Stimulated activated CD8-positive, alpha-beta memory T cell treated with anti-CD3 and anti-CD28 coated beads, Interleukin-7, amount 100 ng/mL, for 4 hours (primary cell): ENCODE measurements around the gene CNBD2.
A peak's percentile ranks its signal among the peaks of the same experiment; 100 is the strongest.
"Not testable (repeated sequence)": the region's sequence is repeated elsewhere in the genome, so short reads cannot be mapped to it uniquely, and the experiment has no call there.

Source experiments
- DNase-seq, 2 donors: peaks; one replicate each; pipeline ENCODE4 v3.0.0-alpha.2; 2020; ENCODE audit warnings: low read depth in 2 of 2

The CNBD2 gene

DNA sequence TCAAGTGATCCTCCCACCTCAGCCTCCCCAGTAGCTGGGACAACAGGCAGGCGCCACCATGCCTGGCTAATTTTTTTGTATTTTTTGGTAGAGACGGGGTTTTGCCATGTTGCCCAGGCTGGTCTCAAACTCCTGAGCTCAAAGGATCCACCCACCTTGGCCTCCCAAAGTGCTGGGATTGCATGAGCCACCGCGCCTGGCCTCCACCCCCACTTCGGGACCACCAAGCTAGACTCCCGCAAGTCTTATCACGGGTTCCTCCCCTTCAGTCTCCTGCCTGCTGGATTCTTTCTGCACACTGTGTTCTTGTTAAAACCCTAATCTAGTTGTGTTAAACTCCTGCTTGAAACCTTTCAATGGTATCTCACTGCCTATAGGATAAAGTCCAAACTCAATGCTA lies 57.7 kb downstream of the CNBD2 start:
- not testable (repeated sequence) for DNase-seq

DNA sequence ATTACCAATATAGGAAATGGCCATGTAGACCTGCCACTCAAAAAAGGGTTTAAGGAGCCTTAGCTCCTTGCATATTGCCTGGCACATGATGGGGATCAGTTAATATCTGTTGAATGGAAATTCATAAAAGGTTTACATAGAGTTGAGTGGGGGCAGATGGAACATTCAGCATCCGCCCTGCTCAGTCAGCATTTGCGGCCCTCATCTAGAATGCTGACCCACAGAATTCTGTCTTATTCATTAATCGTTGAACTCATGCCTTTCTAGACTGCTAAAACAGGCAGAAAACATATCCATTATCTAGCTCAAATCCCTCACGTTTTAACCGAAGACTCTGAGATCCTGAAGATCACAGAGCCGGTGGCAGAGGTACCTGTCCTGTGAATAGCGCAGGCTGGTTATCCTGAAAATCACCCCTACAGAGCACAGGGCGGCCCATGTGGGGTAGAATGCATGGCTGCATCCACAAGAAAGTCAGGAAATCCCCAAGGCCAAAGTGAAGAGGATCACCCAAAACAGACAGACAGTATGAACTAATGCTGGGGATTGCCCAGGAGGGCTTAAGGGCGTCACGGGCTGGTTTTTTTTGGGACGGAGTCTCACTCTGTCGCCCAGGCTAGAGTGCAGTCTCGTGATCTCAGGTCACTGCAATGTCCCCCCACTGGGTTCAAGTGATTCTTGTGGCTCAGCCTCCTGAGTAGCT lies 59.9 kb downstream of the CNBD2 start:
- DNase-seq, result no peak

- DNase-seq, result no peak
Measured at GRCh38 chr20:36030149-36030548, 61.8 kb downstream of the CNBD2 start.

- DNase-seq, result no peak
Measured at GRCh38 chr20:36031806-36032205, 63.4 kb downstream of the CNBD2 start.

- DNase-seq, result no peak
Measured at GRCh38 chr20:36034875-36035274, 66.5 kb downstream of the CNBD2 start.

DNA sequence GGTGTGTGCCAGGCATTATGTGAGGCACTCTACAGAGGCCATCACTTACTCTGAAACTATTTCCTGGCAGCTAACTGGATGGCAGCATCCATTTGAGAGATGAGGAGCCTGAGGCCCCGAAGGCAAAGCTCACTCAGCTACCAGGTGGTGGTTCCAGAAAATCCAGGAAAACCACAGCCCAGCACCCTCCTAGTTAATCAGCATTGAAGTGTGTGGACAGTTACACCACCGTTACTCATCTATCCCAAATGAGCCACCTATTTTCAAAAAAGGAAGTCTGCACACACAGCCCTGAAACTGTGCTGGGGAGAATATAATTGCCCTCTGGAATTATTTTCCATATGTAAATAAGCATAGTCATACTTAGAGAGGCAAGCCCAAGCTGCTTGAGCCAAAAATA lies 67.4 kb downstream of the CNBD2 start:
- no peak for DNase-seq

DNA sequence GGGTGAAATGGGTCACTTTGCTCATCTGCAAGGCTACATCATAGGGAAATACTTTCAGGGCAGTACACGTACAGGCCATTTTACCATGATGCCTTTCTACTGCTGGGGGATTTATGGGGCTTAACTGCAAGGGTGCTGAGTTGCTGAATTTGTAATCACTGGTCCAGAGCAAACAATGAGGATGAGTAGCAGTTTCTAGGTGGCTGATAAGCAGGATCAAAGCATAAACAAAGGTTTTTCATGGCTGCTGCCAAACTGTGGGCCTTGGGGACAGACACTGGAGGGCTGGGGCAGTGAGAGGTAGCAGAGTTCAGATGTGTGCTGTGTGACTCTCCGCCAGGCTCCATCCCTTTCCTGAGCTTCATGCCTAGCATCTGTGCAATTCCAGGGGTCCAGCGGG lies 68.3 kb downstream of the CNBD2 start:
- no peak for DNase-seq

DNA sequence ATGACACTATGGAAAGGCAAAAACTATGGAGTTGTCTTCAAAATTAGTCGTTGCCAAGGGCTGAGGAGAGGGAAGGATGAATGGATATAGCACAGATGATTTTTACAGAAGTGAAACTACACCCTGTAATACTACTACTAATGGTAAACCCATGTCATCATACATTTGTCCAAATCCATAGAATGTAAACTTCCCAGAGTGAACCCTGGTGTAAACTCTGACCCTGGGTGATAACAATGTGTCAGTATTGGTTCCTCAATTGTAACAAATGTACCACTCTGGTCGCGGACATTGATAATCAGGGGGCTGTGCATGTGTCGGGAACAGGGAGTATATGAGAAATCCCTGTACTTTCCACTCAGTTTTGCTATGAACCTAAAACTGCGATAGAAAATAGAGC lies 72.2 kb downstream of the CNBD2 start:
- DNase-seq, result no peak

- no peak for DNase-seq
Measured at GRCh38 chr20:36043441-36043840, 75.1 kb downstream of the CNBD2 start.

DNA sequence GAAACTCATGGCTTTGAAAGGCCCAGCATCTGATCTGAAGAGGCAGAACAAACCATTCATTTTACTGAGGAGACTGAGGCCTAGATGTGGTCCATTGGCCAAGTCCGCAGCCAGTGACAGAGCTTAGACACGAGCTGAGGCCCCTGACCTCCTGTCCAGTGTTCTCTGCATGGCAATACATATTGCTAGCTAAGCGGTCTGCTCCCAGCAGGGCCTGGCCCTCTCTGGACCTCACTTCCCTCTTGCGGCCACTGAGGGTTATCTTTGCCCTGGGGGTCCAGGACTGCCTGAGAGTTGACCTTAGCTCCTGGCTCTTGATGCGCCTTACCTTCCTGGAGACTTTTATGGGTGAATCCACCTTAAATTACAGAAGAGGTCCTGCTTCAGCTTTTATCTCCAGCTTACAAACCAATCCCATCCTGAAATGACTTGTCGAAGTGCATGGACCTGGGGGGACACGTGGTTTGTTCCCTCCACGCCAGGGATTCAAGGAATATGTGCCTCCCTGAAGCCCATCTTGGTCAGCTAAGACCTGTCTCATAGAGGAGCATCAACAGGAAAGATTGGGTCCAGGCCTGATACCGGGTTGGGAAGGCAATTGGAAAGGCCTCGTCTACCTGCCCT lies 75.6 kb downstream of the CNBD2 start:
- DNase-seq, result no peak

DNA sequence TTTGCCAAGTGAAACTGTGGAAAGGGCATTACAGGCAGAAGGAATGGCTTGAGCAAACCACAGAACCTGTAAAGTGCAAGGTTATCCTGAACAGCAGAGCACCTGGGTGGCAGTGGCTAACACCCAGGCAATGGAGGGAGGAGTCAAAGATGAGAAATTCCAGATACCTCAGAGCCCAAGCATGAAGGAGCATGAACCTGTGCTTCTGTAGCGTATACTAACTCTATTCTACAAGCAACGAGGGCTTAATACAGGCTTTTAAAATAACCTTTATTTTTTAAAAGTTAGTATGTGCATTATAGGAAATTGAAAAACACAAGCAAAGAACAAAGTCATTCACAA lies 77.0 kb downstream of the CNBD2 start:
- DNase-seq, result no peak

GRCh38 chr20:36046073-36046798 lies 77.8 kb downstream of the CNBD2 start:
- DNase-seq, result not testable (repeated sequence)

DNA sequence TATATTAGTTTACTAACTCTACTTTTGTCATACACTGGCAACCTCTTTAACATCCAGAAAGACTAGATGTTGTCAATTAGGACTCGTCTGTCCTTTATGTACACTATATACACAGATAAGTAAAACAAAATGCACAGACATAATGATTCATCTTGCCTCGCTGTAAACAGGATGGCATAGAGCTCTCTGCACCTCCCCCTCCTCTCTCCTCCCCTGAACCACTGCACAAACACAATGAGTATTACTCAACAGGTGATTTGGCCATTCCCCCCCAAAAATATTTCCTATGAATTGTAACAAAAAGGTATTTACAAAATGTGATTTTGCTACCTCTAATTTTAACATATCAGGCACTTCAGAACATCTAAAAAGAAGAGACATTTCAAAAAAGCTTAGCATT lies 81.0 kb downstream of the CNBD2 start:
- not testable (repeated sequence) for DNase-seq

- peak; percentile 86 to 87 for DNase-seq
Measured at GRCh38 chr20:36050436-36051317, 82.3 kb downstream of the CNBD2 start.

GRCh38 chr20:36051318-36052116 lies 83.1 kb downstream of the CNBD2 start:
- no peak for DNase-seq

DNA sequence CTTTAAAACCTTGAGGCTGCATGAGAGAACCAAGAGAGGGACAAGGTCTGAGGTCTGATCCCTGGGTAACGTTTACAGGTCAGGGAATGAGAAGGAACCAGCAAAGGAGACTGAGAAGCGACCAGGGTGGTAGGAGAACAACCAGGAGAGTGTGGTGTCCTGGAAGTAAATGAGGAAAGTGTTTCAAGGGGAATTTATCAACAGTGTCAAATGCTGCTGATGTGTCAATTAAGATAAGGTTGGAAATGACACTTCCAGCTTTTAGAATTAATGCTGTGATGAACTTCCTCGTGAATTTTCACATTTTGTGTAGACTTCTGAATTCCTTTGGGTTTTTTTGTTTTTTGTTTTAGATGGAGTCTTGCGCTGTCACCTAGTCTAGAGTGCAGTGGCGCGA lies 83.7 kb downstream of the CNBD2 start:
- DNase-seq, result no peak

DNA sequence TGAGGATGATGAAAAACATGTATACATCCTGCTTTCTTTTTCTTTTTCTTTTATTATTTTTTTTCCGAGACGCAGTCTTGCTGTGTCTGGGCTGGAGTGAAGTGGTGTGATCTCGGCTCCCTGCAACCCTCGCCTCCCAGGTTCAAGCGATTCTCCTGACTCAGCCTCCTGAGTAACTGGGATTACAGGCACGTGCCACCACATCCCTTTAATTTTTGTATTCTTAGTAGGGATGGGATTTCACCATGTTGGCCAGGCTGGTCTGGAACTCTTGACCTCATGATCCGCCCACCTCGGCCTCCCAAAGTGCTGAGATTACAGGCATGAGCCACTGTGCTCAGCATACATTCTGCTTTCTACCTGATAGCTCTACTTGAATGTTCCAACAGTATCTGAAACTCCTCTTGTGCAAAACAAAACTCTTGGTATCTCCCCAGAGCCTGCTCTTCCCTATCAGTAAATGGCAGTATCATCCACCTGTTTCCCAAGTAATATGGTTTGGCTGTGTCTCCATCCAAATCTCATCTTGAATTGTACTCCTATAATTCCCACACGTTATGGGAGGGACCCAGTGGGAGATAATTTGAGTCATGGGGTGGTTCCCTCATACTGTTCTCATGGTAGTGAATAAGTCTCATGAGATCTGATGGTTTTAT lies 85.6 kb downstream of the CNBD2 start:
- not testable (repeated sequence) for DNase-seq

DNA sequence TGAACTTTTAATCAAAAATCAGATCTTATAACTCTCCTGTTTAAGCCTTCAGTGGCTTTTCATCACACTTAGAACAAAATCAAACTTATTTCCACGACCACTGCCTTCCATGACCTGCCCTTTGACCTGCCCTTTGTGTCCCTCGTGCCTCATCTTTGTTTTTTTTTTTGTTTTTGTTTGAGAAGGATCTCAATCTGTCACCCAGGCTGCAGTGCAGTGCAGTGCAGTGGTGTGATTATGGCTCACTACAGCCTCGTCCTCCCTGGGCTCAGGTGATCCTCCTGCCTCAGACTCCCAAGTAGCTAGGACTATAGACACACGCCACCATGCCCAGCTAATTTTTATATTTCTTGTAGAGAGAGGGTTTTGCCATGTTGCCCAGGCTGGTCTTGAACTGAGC lies 86.8 kb downstream of the CNBD2 start:
- DNase-seq, result no peak

DNA sequence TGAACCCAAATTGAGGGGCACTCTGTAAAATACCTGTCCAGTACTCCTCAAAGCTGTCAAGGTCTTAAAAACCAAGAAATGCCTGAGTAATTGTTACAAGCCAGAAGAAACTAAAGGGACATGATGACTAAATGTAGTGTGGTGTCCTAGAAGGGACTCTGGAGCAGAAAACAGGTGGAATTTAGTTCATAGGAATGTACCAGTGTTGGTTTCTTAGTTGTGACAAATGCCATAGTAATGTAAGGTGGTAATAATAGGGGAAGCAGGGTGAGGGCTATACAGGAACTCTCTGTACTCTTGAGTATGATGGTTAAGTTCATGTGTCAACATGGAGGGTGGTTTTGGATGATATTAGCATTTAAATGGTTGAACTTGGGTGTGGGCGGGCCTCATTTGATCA lies 92.3 kb downstream of the CNBD2 start:
- no peak for DNase-seq

DNA sequence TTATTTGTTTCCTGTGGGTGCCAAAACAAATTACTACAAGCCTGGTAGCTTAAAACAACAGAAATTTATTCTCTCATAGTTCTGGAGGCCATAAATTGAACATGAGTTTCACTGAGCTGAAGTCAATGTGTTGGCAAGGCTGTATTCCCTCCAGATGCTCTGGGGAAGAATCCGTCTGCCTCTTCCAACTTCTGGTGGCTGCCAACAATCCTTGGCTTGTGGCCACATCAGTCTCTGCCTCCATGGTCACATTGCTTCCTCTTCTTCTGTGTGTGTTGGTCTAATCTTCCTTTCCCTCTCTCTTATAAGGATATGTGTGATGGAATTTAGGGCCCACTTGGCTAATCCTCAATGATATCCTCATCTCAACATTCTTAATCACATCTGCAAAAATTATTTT lies 93.4 kb downstream of the CNBD2 start:
- no peak for DNase-seq

GRCh38 chr20:36062799-36063198 lies 94.4 kb downstream of the CNBD2 start:
- no peak for DNase-seq
